Measurements from ENCODE around the gene LRRC14B.
"Not testable (repeated sequence)": the region's sequence is repeated elsewhere in the genome, so short reads cannot be mapped to it uniquely, and the experiment has no call there.

LRRC14B gene

GRCh38 chr5:241045-241669, 49.9 kb downstream of the LRRC14B start:
- DNase-seq (ENCODE audit: low spot score); H3K27ac ChIP-seq; POLR2A ChIA-PET (ENCODE audit: low non-redundant PET); CTCF ChIA-PET: not testable (repeated sequence)

DNA sequence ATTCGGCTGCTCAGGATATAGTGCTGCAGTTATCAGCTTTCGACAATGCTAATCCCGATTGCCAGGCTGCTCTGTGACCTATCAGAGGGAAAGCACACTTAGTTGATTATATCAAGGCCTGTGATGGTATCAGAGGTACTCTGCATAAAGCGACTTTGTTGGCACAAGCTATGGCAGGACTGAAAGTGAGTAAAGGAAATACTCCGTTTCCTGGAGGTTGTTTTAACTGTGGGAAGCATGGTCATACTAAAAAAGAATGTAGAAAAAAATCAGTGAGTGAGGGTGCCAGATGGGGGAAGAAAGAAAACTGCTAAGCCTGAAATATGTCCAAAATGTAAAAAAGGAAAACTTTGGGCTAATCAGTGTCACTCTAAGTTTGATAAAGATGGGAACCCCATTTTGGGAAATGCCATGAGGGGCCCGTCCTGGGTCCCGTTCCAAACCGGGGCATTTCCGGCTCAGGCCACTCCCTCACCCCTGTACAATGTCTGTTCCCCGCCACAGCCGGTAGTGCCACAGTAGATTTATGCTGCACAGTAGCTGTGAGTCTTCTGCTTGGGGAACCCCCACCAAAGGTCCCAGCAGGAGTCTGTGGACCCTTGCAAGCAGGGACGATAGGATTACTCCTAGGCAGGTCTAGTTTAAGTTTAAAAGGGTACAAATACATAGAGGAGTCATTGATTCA, 52.5 kb downstream of the LRRC14B start:
- POLR2A ChIA-PET (ENCODE audit: low non-redundant PET) = not testable (repeated sequence)

GRCh38 chr5:245717-246116, 54.4 kb downstream of the LRRC14B start:
- POLR2A ChIA-PET (ENCODE audit: low non-redundant PET); H3K27ac ChIP-seq: not testable (repeated sequence)
- DNase-seq (ENCODE audit: low spot score) = peak; percentile 13
- CTCF ChIA-PET = interaction anchor here (0.7 kb wide), 1 partner anchor 27 kb away, joined by 5 read pairs; the partner anchor contains the start of gene SDHA

More for the DNA sequence above, 52.5 kb downstream of the LRRC14B start:
- DNase-seq (ENCODE audit: low spot score); CTCF ChIA-PET; H3K27ac ChIP-seq: not testable (repeated sequence)
